Tibial nerve (tissue), 4 donors: ENCODE results near the gene SOS1. TPM values are rescaled to one million over a fixed set of nuclear protein-coding genes. Genes with fewer than 3 reads are reported as not detected.

ENCODE experiments used
- DNase-seq, 2 donors: peaks; one replicate each; pipeline ENCODE4 v3.0.0-alpha.2; 2019; ENCODE audit warnings: low spot score in 2 of 2
- H3K27ac ChIP-seq, 4 donors: fragments of 200-600 bp; sonication (generic) in 3 of 4; one replicate each; pipeline ENCODE4 v1.5.1; 2017 to 2019; ENCODE audit warnings: mild to moderate bottlenecking in 1 of 4
- H3K27me3 ChIP-seq, 2 donors: fragments of 200-600 bp; sonication (generic) in 1 of 2; one replicate each; pipeline versions ENCODE4 v1.5.1 to v1.6.0; 2017 to 2019
- H3K36me3 ChIP-seq, 3 donors: fragments of 200-600 bp; sonication (generic); one replicate each; pipeline ENCODE4 v1.5.1; 2018 to 2019
- H3K4me1 ChIP-seq, 4 donors: fragments of 200-600 bp; sonication (generic) in 3 of 4; one replicate each; pipeline ENCODE4 v1.5.1; 2017 to 2019
- H3K4me3 ChIP-seq, 4 donors: fragments of 200-600 bp; sonication (generic) in 3 of 4; one replicate each; pipeline ENCODE4 v1.5.1; 2017 to 2019; ENCODE audit warnings: mild to moderate bottlenecking in 1 of 4, moderate library complexity in 1 of 4
- H3K9me3 ChIP-seq, 4 donors: fragments of 200-600 bp; sonication (generic) in 3 of 4; one replicate each; pipeline ENCODE4 v1.5.1; 2017 to 2019
- CTCF ChIP-seq, 5 experiments: fragments of 200-600 bp in 3 of 5; fragments of 450-650 bp in 2 of 5; sonication (generic) in 3 of 5; IDR thresholded peaks; one replicate each; pipeline ENCODE4 v1.5.1; 2016 to 2019; ENCODE audit warnings: antibody characterized with exemption in 5 of 5, mild to moderate bottlenecking in 3 of 5, moderate library complexity in 2 of 5
- EP300 ChIP-seq, 2 donors: sonication (generic); formaldehyde crosslinking; IDR thresholded peaks; one replicate each; pipeline ENCODE4 v1.6.1; 2017; ENCODE audit warnings: antibody characterized with exemption in 2 of 2, mild to moderate bottlenecking in 1 of 2
- POLR2A ChIP-seq, 2 donors: fragments of 450-650 bp; IDR thresholded peaks; one replicate each; pipeline ENCODE4 v1.6.1; 2017; ENCODE audit warnings: antibody characterized with exemption in 2 of 2, mild to moderate bottlenecking in 2 of 2, moderate library complexity in 2 of 2
- WGBS, 2 donors: methylation state at CpG; one replicate each; pipeline ENCODE4 v1.1.5; 2018; 5-methylcytosine and 5-hydroxymethylcytosine counted together
- total RNA-seq, 4 donors: library from RNA; depleted of rRNA; stranded (reverse); fragments of >200 nt; gene quantifications; one replicate each; pipeline ENCODE4 v1.1.0, GENCODE V29; 2016

SOS1 gene
- total RNA-seq, 4 donors from 2014 or later: 18.6 to 27.3 (median 23.4) TPM

- no peak for DNase-seq
- Histone ChIP-seq H3K27me3 (no peaks in the 10 kb centered on the region), H3K4me3 (no peak overlapping the region), H3K27ac (no peak overlapping the region), H3K9me3 (no peaks in the 10 kb centered on the region), H3K4me1 (peaks cover 0 to 2% (median 0%) of the 10 kb centered on the region in 4 donors), H3K36me3 (peaks cover 0 to 47% (median 0%) of the 10 kb centered on the region in 3 donors)
- TF ChIP-seq EP300 (IDR thresholded peaks at IDR 0.05) (no peak), CTCF (IDR thresholded peaks at IDR 0.05) (no peak), POLR2A (IDR thresholded peaks at IDR 0.05) (no peak)
Observed at GRCh38 chr2:39027421-39027820, 93.4 kb downstream of the SOS1 start.

- no peak for DNase-seq
- Histone ChIP-seq H3K27ac (no peak overlapping the region), H3K9me3 (no peaks in the 10 kb centered on the region), H3K27me3 (no peaks in the 10 kb centered on the region), H3K4me3 (no peak overlapping the region), H3K36me3 (peaks cover 0 to 29% (median 0%) of the 10 kb centered on the region in 3 donors), H3K4me1 (peaks cover 0 to 2% (median 0%) of the 10 kb centered on the region in 4 donors)
- WGBS, 2 donors: 85 to 95% methylated on average over 4 of the region's 4 CpGs
- TF ChIP-seq CTCF (IDR thresholded peaks at IDR 0.05): no peak
- no peak for TF ChIP-seq EP300 (IDR thresholded peaks at IDR 0.05)
Observed at GRCh38 chr2:39024833-39025232, 96.0 kb downstream of the SOS1 start.

GRCh38 chr2:39023649-39024048 lies 97.2 kb downstream of the SOS1 start:
- WGBS, 2 donors: 63 to 72% methylated on average over 3 of the region's 3 CpGs
- H3K27me3 ChIP-seq: no peaks in the 10 kb centered on the region
- peaks cover 0 to 29% (median 0%) of the 10 kb centered on the region in 3 donors for H3K36me3 ChIP-seq
- H3K9me3 ChIP-seq: no peaks in the 10 kb centered on the region
- no peak for DNase-seq
- no peak overlapping the region for H3K27ac ChIP-seq
- TF ChIP-seq CTCF (IDR thresholded peaks at IDR 0.05) (no peak), POLR2A (IDR thresholded peaks at IDR 0.05) (no peak), EP300 (IDR thresholded peaks at IDR 0.05) (no peak)
- H3K4me1 ChIP-seq: peaks cover 0 to 2% (median 0%) of the 10 kb centered on the region in 4 donors
- H3K4me3 ChIP-seq: no peak overlapping the region

GRCh38 chr2:39022642-39023235 lies 98.1 kb downstream of the SOS1 start:
- Histone ChIP-seq H3K4me3 (no peak overlapping the region), H3K27ac (no peak overlapping the region), H3K4me1 (peaks cover 0 to 2% (median 0%) of the 10 kb centered on the region in 4 donors), H3K9me3 (no peaks in the 10 kb centered on the region), H3K36me3 (peaks cover 0 to 21% (median 0%) of the 10 kb centered on the region in 3 donors), H3K27me3 (no peaks in the 10 kb centered on the region)
- DNase-seq: no peak
- WGBS, 2 donors: 70 to 72% methylated on average over 6 of the region's 6 CpGs
- no peak for TF ChIP-seq POLR2A (IDR thresholded peaks at IDR 0.05)
- no peak for TF ChIP-seq CTCF (IDR thresholded peaks at IDR 0.05)
- no peak for TF ChIP-seq EP300 (IDR thresholded peaks at IDR 0.05)

GRCh38 chr2:39020383-39020782 lies 100.5 kb downstream of the SOS1 start:
- H3K27ac ChIP-seq: peak overlapping the region in 1 of 4 donors; percentile 17

More at GRCh38 chr2:39020383-39020782, 100.5 kb downstream of the SOS1 start:
- DNase-seq: no peak
- TF ChIP-seq EP300 (IDR thresholded peaks at IDR 0.05) (no peak), CTCF (IDR thresholded peaks at IDR 0.05) (no peak), POLR2A (IDR thresholded peaks at IDR 0.05) (no peak)
- H3K36me3 ChIP-seq: peaks cover 0 to 13% (median 0%) of the 10 kb centered on the region in 3 donors
- H3K9me3 ChIP-seq: no peaks in the 10 kb centered on the region
- H3K27me3 ChIP-seq: no peaks in the 10 kb centered on the region
- no peak overlapping the region for H3K4me3 ChIP-seq
- H3K4me1 ChIP-seq: peaks cover 0 to 10% (median 0%) of the 10 kb centered on the region in 4 donors
